ENCODE results near the gene SNAPC2.

SNAPC2 gene

GRCh38 chr19:7874076-7874896 is 45.9 kb upstream of the SNAPC2 start, which contains the start of gene PRR36:
Gene PRR36, minus strand, starts transcription at chr19:7874390. Its CDS starts 701 bp downstream, at chr19:7873689.
- peak; percentile 77 for DNase-seq (ENCODE audit: insufficient read length, low spot score)

GRCh38 chr19:7874897-7875273 is 45.3 kb upstream of the SNAPC2 start:
- no peak for FAIRE-seq

More at GRCh38 chr19:7874076-7874896, 45.9 kb upstream of the SNAPC2 start, which contains the start of gene PRR36:
- FAIRE-seq, result no peak
- TF ChIP-seq CTCF (IDR thresholded peaks at IDR 0.05; ENCODE audit: insufficient read depth, missing control alignments), result no peak

GRCh38 chr19:7877249-7877836 is 42.8 kb upstream of the SNAPC2 start:
- no peak for TF ChIP-seq CTCF (IDR thresholded peaks at IDR 0.05; ENCODE audit: insufficient read depth, missing control alignments)
- no peak for DNase-seq (ENCODE audit: insufficient read length, low spot score)
- no peak for FAIRE-seq

More at GRCh38 chr19:7874897-7875273, 45.3 kb upstream of the SNAPC2 start:
- no peak for DNase-seq (ENCODE audit: insufficient read length, low spot score)
- TF ChIP-seq CTCF (IDR thresholded peaks at IDR 0.05; ENCODE audit: insufficient read depth, missing control alignments), result no peak

GRCh38 chr19:7879111-7879807 is 40.9 kb upstream of the SNAPC2 start:
- FAIRE-seq (no peak), DNase-seq (ENCODE audit: insufficient read length, low spot score) (no peak)
- TF ChIP-seq CTCF (IDR thresholded peaks at IDR 0.05; ENCODE audit: insufficient read depth, missing control alignments), result no peak

- no peak for TF ChIP-seq CTCF (IDR thresholded peaks at IDR 0.05; ENCODE audit: insufficient read depth, missing control alignments)
- DNase-seq (ENCODE audit: insufficient read length, low spot score) (no peak), FAIRE-seq (no peak)
These were observed 40.3 kb upstream of the SNAPC2 start for GRCh38 chr19:7879836-7880235.

GRCh38 chr19:7881910-7882309 is 38.2 kb upstream of the SNAPC2 start:
- DNase-seq (ENCODE audit: insufficient read length, low spot score), result no peak
- no peak for TF ChIP-seq CTCF (IDR thresholded peaks at IDR 0.05; ENCODE audit: insufficient read depth, missing control alignments)

More at GRCh38 chr19:7881910-7882309, 38.2 kb upstream of the SNAPC2 start:
- no peak for FAIRE-seq
